Inflammatory macrophage treated with lipopolysaccharide for 1 hour (primary cell): ENCODE data around the gene PPP2R5D.
A peak's percentile ranks its signal among the peaks of the same experiment; 100 is the strongest.
"Not testable (repeated sequence)": the region's sequence is repeated elsewhere in the genome, so short reads cannot be mapped to it uniquely, and the experiment has no call there.

Experiments used
- DNase-seq, 2 donors: peaks; one replicate each; pipeline ENCODE4 v3.0.0-alpha.2; 2020 to 2022

PPP2R5D gene

DNA sequence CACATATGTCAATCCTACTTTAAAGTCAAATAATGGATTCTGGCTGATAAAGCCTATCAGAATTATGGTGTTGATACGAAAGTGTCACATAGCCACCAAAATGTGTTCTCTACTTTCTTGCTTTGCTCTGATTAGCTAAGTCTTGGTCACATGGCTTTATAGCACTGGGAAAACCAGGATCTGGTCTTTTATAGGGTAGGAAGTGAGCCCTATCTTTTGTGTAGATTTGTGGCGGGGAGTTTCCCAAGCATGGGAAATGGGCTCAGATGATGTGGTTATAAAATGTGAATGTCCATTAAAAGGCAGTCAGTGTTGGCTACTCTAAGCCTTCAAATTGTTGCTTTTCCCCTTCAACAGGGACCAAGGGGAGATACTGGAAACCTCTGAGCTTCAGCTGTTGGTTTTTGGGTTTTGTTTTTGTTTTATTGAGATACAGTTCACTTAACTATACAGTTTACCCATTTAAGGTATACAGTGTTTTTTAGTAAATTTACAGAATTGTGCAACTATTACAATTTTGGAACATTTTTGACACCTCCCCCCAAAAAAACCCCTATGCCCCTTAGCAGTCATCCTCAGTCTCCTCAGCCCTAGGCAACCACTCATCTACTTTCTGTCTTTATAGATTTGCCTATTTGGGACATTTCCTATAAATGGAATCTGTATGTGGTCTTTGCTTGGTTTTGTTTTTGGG is 49.3 kb downstream of the PPP2R5D start:
- DNase-seq = peak; percentile 43 to 63

DNA sequence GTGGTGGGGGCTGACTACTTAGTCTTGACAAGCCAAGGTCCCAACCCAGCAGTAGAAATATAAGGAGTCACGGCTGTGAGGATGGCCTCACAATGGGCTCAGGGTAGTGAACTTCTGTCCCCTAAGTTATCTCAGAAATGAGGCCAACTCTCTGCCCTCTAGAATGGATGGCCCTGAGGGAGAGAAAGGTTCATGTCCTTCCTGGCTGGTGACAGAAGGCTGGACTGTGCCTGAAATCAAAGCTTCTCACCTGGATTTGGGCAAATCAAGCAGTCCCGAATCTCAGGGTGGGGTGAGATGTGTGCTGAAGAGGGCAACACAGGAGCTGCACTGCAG is 49.8 kb downstream of the PPP2R5D start:
- no peak for DNase-seq

DNA sequence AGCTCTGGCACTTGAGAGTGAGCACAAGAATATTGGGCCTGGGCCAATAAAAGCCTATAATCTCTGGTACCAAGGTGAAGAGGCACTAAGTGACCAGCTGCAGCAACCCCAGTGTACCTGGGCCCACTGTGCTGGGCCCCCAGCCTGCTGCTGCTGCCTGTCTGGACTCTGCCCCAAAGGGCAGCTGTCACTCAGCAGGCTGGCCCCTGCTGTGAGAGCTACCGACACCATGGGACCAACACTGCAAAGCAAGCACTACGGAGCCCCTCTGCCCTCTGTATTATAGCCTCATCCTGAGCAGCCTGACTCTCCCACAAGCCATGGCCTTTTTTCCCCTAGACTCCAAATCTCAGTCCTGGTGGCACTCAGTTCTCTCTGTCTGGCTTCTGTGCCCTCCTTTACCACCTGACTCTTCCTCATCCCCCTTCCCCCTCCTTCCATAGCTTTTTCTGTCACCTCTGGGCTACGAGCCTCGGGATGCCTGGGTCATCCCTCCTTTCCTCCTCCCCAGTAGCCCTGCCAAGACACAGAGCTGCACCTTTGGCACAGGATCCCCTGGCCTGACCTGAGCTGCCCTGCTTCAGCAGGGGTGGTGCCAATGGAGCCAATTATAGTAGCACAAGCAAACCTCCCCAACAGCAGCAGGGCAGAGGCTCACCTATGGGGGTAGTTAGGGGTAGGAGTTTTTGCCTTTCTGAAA is 51.3 kb downstream of the PPP2R5D start:
- no peak for DNase-seq

DNA sequence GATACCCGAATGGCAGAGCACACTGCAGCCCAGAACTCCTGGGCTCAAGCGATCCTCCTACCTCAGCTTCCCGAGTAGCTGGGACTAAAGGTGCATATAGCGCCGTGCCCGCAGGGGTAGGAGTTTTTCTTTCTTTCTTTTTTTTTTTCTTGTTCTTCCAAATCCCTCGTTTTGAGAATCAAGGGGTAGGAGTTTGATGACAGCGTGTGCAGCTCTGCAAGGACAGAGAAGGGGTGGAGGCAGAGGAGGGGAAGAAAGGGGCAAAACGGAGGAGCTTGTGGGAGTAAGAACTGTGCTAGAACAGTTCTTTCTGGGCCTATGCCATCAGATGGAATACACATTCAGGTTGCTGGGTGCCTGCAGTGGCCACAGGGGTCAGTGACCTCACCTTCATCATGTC is 52.3 kb downstream of the PPP2R5D start:
- DNase-seq = no peak

DNA sequence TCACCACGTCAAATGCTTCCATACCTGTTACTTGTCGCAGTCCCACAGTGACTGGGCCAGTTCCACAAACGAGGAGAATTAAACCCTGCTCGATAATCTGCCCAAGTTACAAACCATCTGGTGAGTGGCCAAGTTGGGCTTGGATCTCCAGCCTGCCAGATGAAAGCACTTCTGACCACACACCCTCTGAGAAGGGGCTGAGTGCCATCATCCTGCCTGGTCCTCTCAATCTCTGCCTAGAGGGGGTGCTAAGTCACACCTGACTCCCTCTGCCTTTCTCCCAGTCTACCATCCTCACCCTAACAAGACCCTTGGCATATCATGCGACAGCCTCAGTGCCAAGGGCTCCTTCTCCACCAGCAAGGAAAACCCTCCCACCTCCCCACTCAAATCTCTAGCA is 52.8 kb downstream of the PPP2R5D start:
- DNase-seq = no peak

DNA sequence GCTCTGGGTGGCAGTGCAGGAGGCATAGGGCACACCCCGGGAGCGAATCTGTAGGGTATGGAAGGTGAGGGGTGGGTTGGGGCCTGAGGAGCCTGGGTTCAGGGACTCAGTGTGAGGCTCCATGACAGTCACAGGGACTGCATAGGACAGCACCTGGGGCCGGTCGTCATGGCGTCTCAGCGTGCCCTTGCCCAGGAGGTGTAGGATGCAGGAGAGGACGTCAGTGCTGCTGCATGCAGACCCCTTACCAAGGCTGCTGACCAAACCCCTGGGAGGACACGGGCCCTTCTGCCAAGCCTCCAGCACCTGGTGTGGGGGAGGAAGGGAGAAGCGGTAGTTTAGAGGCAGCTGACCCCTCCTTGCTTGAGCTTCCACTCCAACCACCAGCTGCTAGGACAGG is 53.3 kb downstream of the PPP2R5D start:
- DNase-seq = no peak

DNA sequence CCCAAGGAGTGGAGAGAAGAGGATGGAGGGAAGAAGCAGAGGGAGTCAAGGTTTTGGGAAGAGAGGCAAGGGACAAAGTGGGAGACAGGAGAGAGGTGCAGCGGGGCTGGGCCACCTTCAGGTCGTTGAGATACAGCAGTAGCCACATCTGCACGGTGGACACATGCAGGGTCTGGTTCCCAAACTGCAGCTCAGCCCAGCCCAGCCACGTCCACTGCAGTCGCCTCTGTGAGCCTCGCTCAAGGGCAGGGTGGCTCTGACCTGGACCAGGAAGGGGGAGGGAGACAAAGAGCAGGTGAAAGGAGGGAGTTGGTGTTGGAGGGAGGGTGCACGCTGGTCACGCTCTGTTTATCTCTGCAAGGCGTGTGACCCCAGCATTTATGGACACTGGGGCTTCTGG is 54.4 kb downstream of the PPP2R5D start:
- no peak for DNase-seq

DNA sequence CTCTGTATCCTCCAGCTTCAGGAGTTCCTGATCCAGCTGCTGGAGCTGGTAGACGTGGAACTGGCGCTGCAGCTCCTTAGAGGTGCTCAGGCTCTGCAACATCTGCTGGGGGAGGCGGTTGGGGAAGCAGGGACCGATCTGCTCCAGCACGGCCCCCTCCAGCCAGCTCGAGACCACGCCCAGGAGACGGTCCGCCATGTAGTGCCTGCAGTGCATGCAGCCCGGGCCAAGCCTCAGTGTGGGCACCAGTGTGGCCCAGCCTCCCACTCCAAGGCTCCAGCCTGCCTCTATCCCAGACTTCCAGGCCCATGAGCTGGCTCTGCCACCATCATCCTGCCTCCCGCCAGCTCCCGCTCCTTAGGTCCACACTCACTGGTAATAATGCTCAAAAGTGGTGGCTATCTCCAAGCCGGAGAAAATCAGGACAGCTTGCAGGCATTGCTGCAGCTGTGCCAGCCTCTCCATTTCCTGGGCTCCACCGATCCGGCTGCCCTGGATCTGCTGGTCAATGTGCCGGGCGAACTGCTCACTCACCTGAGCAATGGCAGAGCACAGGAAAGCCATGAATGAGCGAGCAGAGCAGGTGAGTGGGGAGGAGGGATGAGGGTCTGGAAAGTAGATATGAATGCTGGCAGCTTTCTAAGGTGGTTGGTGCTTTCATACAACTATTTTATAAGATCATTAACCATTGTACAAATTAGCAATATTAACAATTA is 56.3 kb downstream of the PPP2R5D start:
- no peak for DNase-seq

DNA sequence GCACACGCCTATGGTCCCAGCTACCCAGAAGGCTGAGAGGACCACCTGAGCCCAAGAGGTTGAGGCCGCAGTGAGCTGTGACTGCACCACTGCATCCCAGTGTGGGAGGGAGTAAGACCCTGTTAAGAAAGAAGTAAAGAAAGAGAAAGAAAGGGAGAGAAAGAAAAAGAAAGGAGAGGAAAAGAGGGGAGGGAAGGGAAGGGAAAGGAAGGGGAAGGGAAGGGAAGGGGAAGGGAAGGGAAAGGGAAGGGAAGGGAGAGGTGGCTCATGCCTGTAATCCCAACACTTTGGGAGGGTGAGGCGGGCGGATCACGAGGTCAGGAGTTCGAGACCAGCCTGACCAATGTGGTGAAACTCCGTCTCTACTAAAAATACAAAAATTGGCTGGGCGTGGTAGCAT is 57.1 kb downstream of the PPP2R5D start:
- DNase-seq = not testable (repeated sequence)

DNA sequence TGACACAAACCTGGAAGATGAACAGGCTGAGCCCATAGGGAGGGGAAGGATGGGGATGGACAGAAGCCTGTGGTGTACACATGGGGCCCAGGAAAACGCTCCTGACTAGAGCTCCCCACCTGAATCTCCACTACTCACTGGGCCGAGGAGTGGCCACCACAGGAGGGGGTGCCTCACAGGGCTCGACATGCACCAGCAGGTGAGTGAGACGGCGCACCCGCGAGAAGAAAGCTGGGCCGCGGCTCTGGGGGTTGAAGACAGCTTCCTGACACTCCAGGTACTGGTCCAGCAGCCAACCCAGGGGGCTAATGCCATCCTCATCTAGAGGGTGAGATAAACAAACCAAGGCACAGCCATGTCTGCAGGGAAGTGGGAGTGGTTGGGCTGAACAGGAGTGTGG is 58.9 kb downstream of the PPP2R5D start:
- no peak for DNase-seq

DNA sequence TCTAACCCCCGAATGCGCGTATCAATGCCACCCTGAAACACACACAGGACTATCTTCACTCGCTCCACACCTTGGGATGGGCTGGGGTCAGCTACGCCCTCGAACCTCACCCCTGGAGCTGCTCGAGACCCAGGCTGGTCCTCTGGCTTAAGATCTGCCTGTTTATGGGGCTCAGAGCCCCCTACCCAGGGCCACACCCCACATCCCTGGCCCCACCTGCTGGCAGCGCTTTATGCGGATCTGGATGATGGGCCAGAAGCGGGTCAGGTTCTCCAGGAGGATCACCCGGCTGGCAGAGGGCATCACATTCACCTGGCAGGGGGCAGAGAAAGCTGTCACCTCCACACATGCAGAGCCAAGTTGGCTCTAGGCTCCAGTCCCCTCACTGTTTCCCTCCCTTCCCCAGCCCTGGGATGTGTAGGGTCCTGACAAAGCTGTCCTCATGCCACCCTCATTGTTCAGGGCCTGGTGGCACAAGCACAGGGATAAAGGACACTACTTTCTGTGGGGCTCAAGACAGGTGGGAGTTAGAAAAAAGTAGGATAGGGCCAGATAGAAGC is 61.1 kb downstream of the PPP2R5D start:
- no peak for DNase-seq

DNA sequence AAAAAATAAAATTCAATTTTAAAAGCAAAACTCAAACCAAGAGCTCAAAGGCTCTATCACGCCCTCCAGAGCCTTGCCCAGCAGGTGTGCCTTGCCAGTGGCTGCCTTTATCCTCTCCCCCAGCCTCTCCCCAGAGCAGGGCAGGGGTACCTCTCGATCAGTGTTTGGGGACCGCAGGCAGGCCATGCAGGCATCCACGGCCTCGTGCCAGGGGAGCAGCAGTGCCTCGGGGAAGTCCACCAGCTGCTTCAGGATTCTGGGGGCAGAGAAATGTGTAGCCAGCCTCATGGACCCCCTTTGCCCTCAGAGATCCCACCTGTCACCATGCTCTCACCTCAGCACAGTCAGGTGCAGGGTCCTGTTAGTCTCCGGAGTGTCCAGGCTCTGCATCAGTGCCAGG is 63.6 kb downstream of the PPP2R5D start:
- no peak for DNase-seq

DNA sequence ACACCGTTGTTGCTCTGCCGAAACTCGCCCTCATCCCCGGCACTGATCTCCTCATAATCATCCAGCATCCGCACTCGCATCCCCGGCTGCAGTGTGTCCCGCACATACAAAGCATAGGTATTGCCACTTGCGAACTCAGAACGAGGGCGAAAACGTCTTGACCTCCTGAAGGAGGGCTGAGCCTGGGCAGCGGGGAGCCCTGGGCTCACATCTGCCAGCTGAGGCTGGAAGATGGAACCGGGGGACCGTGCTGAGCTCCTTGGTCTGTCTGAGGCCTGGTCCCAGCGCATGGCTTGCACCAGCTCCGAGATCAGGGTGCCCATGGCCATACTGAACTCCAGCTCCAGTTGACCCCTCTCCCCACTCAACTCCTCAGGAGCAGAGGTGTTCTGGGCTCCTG is 66.6 kb downstream of the PPP2R5D start:
- DNase-seq = no peak

DNA sequence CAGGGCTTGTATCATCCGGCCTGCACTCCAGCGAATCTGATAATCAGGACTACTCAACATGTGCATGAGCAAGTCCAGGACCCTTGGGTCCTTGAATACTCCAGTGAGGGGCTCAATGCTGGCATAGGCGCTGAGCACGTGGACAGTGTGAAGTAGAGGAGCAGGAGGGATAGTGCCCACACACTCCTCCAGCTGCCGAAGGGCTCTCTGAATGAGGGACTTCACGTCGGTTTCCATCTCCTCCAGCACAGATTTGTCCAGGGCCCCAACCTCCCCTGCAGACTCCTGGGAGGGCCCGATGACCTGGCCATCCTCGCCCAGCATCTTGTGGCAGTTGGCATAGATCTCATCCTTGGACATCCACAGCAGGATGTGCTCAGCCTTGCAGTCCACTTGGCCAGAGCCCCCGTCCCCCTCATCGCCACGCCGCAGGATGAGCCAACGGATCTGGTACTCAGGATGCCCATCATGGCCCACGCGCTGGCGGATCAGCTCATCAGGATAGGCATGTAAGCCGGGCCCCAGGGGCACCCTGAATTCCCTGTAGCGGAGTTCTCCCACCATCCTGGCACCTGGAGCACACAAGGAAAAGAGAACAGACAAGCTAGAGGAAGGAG is 68.0 kb downstream of the PPP2R5D start:
- no peak for DNase-seq

DNA sequence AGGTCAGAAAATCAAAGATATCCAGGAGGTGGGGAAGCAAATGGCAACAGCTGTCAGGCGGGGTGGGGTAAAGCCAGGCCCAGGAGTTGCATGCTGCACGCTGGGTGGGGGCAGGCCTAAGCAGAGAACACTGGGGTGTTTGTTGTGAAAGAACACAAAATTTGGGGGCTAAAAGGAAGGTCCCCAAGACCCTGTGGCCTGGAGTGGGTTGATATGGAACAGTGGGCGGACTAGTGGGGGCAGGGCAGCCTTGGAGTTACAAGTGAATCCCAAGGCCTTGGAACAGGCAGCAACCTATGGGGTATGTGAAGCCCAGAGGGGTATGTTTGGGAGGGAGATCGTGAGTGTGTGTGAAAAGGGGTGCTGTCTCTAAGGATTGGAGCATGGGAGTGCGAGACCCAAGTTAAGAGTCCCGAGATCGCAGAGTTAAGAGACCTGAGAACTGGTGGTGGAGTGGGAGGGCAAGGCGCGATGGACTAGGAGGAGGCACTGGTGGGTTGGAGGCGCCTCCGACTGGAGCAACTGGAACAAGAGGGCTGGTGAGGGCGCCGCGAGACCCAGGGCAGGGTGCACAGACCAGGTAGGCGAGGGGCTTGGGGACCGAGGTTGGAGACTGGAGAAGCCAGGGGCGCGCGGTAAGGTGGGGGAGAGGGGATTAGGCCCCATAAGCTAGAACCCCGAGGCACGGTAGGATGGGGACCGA is 68.6 kb downstream of the PPP2R5D start:
- DNase-seq = no peak

DNA sequence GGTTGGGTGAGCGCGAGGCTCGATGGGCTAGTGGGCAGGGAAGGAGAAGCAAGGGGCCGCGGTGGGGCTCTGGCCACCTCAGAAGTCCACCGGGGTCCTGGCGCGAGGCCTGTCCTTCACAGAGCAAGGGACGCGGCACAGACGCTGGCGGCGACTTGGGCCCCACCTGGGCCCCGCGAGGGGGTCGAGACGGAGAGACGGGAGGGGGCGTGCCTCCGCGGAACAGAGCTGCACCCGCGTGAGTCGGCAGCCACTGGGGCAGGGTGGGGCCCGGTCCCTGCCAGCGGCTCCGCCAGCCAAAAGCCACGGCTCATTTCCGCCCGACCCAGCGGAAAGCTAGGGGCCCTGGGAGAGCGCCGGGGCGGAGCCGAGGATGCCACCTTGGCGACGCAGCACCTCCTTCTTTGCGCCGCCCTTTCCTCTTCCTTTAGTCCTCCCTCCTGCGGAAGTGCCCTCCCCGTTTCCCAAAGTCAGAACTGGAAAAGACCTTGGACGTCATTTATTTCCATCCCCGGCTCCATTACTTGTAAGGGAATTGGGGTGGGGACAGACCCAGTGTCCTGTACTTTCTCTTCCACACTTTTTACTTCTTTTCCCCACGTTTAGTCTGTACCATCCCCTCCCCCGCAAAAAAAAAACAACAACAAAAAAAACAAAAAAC is 69.3 kb downstream of the PPP2R5D start, which contains the start of gene CUL7:
CUL7 (minus strand) TSS at position 307 of the 661 bp plus-strand sequence. CDS start 1,063 bp downstream, outside the sequence.
- peak; percentile 89 for DNase-seq

DNA sequence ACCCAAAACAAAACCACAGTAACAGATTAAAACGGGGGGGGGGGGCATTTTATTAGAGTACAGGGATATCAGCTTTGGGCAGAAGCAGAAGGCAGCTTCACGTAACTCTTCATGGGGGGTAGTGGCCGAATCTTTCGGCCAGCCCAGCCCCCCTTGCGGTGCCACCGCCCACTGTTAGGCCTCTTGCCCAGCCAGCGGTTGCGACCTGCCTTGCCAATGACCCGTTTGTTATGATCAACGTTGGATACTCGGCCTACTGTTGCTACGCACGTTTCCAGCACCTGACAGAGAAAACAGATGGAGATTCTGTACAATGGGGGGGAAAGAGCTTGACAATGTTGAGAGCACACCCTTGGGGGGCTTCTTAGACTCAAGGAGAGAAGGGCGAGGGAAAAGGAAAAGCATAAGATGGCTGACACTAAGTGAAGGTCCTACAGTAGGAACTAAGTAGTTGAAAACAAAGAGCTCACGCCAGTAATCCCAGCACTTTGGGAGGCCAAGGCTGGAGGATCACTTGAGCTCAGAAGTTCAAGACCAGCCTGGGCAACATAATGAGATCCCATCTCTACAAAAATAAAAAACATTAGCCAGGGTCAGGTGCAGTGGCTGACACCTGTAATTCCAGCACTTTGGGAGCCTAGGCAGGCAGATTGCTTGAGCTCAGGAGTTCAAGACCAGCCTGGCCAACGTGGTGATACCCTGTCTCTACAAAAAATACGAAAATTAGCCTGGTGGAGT is 70.0 kb downstream of the PPP2R5D start:
- no peak for DNase-seq

DNA sequence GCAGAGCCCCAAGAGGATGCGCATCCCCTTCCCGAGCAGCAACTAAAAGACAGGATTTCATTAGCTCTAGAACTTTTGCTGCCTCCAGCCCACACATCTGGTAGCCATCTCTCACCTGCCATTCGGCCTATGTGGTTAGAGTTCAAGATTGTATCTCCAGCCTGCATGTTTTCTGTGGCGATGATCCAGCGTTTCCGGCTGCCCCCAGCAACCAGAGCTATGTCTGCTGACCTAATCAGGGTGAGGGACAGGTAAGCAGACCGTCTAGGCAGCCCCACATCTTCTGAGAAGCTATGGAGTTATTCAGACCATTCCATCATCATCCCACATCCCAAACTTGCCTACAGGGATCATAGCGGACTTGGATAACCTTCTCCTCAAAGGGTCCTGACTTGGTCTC is 71.6 kb downstream of the PPP2R5D start:
- no peak for DNase-seq

DNA sequence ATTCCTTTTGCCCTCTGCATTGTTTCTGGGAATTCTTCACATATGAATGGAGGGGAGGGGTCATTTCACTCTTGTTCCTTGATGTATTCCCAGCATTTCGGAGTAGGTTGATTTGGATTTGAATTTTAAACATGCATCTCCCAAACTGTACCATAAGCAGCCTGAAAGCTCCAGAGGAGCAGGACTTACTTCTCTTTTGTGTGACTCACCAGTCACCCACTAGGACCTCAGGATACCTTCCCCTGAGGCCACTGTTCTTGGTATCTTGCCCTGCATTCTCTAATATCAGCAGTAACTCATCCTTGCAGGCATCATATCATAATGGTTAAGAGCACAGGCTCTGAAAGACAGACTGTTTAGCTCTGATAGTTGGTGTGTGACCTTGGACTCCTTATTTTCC is 74.2 kb downstream of the PPP2R5D start:
- DNase-seq = peak in 1 of 2 donors; percentile 10

DNA sequence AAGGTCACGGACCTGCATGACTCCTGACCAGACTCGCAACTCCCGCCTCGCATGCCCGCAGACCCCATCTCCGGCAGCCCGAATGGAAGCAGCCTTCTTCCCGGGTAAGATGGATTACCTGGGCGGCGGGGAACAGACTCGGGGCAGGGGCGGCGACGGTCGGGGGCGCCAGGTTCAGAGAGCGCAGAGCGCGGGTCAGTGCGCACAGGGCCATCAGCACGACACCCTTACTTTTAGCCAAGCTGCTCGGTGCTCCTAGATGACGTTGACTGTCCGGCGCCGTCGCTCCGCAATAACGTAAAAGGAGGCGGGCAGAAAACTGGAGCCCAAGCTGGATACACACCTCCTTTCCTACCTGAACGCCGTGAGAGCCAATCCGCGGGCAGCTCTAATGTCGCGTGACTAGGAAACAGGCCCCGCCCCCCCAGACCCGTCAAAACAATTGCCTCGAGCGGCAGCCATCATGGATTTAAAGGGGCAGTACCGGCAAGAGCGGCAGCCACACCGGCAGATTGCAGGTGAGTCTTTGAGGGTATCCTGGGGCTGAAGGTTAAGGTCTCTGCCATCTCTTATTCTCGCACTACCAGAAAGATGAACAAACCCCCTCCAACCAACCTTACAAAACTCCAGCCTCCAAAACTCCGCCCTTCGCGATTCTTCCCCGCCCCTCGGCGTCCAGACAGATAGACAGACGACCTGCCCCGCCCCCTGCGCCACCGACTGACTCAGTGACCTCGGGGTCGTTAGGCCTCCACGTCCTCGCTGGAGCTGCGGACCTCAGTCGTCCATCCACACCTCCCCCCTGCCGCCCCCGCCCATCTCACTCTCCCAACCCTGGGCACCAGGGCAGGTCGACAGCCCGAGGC is 75.0 kb downstream of the PPP2R5D start, which contains the start of the genes KLC4 and MRPL2:
KLC4 (plus strand) TSS at position 464 of the 866 bp plus-strand sequence. CDS start 1,705 bp downstream, outside the sequence.
MRPL2 (minus strand) TSS at position 267 of the 866 bp plus-strand sequence; CDS start at position 214, 53 bp downstream.
- peak; percentile 98 to 99 for DNase-seq
